Measurements from ENCODE around the gene SH3D21. TPM values are rescaled to one million over a fixed set of nuclear protein-coding genes. Genes with fewer than 3 reads are reported as not detected.

Gene SH3D21
- total RNA-seq, 2 experiments from 2014 or later: 1.9 to 2.6 TPM

GRCh38 chr1:36358514-36359084, 52.4 kb downstream of the SH3D21 start:
- Mint-ChIP-seq H3K4me3 (no peak overlapping the region), H3K9me3 (no peaks in the 10 kb centered on the region), H3K4me1 (ENCODE audit: low read depth) (peaks cover 10% of the 10 kb centered on the region), H3K27ac (peak overlapping the region; percentile 94), H3K27me3 (no peaks in the 10 kb centered on the region), H3K36me3 (ENCODE audit: low read depth) (peaks cover 81% of the 10 kb centered on the region)
- intact Hi-C loops (cut with DNase I, micrococcal nuclease): no loop called here
- H3K36me3 ChIP-seq (ENCODE audit: insufficient read depth, low read length): peaks cover 70% of the 10 kb centered on the region
- no peaks in the 10 kb centered on the region for H3K9me3 ChIP-seq (ENCODE audit: control insufficient read depth in 1 of 2, insufficient read depth in 1 of 2, low read length in 2 of 2)
- ChIA-PET CTCF (no interaction called here), POLR2A (no interaction called here)
- no peak for ATAC-seq (ENCODE audit: poor library complexity)
- no peaks in the 10 kb centered on the region for H3K27me3 ChIP-seq (ENCODE audit: control insufficient read depth in 1 of 2, insufficient read depth in 2 of 2, low read length in 2 of 2)
- DNase-seq: no peak
- TF ChIP-seq, protein P1, sequence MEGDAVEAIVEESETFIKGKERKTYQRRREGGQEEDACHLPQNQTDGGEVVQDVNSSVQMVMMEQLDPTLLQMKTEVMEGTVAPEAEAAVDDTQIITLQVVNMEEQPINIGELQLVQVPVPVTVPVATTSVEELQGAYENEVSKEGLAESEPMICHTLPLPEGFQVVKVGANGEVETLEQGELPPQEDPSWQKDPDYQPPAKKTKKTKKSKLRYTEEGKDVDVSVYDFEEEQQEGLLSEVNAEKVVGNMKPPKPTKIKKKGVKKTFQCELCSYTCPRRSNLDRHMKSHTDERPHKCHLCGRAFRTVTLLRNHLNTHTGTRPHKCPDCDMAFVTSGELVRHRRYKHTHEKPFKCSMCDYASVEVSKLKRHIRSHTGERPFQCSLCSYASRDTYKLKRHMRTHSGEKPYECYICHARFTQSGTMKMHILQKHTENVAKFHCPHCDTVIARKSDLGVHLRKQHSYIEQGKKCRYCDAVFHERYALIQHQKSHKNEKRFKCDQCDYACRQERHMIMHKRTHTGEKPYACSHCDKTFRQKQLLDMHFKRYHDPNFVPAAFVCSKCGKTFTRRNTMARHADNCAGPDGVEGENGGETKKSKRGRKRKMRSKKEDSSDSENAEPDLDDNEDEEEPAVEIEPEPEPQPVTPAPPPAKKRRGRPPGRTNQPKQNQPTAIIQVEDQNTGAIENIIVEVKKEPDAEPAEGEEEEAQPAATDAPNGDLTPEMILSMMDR (IDR thresholded peaks at IDR 0.05): no peak
- H3K4me1 ChIP-seq (ENCODE audit: insufficient read depth, low read length): peaks cover 25% of the 10 kb centered on the region
- no peak overlapping the region for H3K4me3 ChIP-seq (ENCODE audit: low read length)
- H3K27ac ChIP-seq (ENCODE audit: low read depth in 1 of 2, low read length in 2 of 2): no peak overlapping the region

DNA sequence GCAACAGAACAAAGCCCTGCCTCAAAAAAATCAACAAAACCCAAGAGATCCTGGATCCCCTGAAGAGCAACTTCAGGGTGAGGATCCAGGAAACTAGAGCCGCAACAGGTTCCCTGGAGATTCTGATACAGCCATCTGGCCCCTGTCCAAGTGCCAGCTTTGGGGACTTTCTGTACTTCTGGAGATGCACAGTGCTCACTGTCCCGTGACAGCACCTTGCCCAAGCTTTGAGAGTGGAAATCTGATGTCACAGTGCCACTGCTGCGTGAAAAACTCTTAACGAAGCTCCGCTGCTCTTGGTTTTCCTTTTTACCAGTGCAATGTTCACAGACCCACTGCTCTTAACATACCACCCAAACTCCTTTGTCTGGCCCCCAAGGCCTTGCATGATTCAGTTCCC, 53.2 kb downstream of the SH3D21 start:
- peaks cover 73% of the 10 kb centered on the region for H3K36me3 Mint-ChIP-seq (ENCODE audit: low read depth)
- intact Hi-C loops (cut with DNase I, micrococcal nuclease): no loop called here
- H3K4me1 Mint-ChIP-seq (ENCODE audit: low read depth): peaks cover 10% of the 10 kb centered on the region
- H3K9me3 Mint-ChIP-seq: no peaks in the 10 kb centered on the region
- POLR2A ChIA-PET: interaction anchor here (0.6 to 2.3 kb wide), 4 partner anchors 9 to 75 kb away, joined by 3 to 15 read pairs (median 4); no protein-coding TSS in a partner anchor
- Histone ChIP-seq H3K4me3 (ENCODE audit: low read length) (no peak overlapping the region), H3K27me3 (ENCODE audit: control insufficient read depth in 1 of 2, insufficient read depth in 2 of 2, low read length in 2 of 2) (no peaks in the 10 kb centered on the region), H3K36me3 (ENCODE audit: insufficient read depth, low read length) (peaks cover 64% of the 10 kb centered on the region), H3K9me3 (ENCODE audit: control insufficient read depth in 1 of 2, insufficient read depth in 1 of 2, low read length in 2 of 2) (no peaks in the 10 kb centered on the region), H3K4me1 (ENCODE audit: insufficient read depth, low read length) (peaks cover 25% of the 10 kb centered on the region), H3K27ac (ENCODE audit: low read depth in 1 of 2, low read length in 2 of 2) (peak overlapping the region; percentile 40 to 54)
- TF ChIP-seq, protein P1 (IDR thresholded peaks at IDR 0.05): no peak
- H3K27ac Mint-ChIP-seq: peak overlapping the region; percentile 94
- no peak for ATAC-seq (ENCODE audit: poor library complexity)
- DNase-seq: no peak
- CTCF ChIA-PET: no interaction called here
- H3K27me3 Mint-ChIP-seq: no peaks in the 10 kb centered on the region
- H3K4me3 Mint-ChIP-seq: peak overlapping the region; percentile 27

GRCh38 chr1:36359911-36360550, 53.9 kb downstream of the SH3D21 start:
- Mint-ChIP-seq H3K4me3 (peak overlapping the region; percentile 27), H3K9me3 (no peaks in the 10 kb centered on the region), H3K27me3 (no peaks in the 10 kb centered on the region), H3K36me3 (ENCODE audit: low read depth) (peaks cover 66% of the 10 kb centered on the region), H3K27ac (peak overlapping the region; percentile 94), H3K4me1 (ENCODE audit: low read depth) (peaks cover 11% of the 10 kb centered on the region)
- Histone ChIP-seq H3K27me3 (ENCODE audit: control insufficient read depth in 1 of 2, insufficient read depth in 2 of 2, low read length in 2 of 2) (no peaks in the 10 kb centered on the region), H3K4me3 (ENCODE audit: low read length) (no peak overlapping the region), H3K4me1 (ENCODE audit: insufficient read depth, low read length) (peaks cover 25% of the 10 kb centered on the region), H3K36me3 (ENCODE audit: insufficient read depth, low read length) (peaks cover 58% of the 10 kb centered on the region), H3K27ac (ENCODE audit: low read depth in 1 of 2, low read length in 2 of 2) (peak overlapping the region in 1 of 2 donors; percentile 54), H3K9me3 (ENCODE audit: control insufficient read depth in 1 of 2, insufficient read depth in 1 of 2, low read length in 2 of 2) (no peaks in the 10 kb centered on the region)
- TF ChIP-seq, protein P1 (IDR thresholded peaks at IDR 0.05): no peak
- ChIA-PET CTCF (no interaction called here), POLR2A (interaction anchor here (0.6 to 2.3 kb wide), 4 partner anchors 9 to 75 kb away, joined by 3 to 15 read pairs (median 4); no protein-coding TSS in a partner anchor)
- ATAC-seq (ENCODE audit: poor library complexity) (peak; percentile 98), DNase-seq (peak in 13 of 14 experiments; percentile 16 to 71 (median 42))
- intact Hi-C loops (cut with DNase I, micrococcal nuclease): no loop called here
